ENCODE measurements around the gene MDGA2. TPM values are rescaled to one million over a fixed set of nuclear protein-coding genes. Genes with fewer than 3 reads are reported as not detected.

Gene MDGA2
- total RNA-seq, 1 donor from 2014 or later = 2.4 TPM

DNA sequence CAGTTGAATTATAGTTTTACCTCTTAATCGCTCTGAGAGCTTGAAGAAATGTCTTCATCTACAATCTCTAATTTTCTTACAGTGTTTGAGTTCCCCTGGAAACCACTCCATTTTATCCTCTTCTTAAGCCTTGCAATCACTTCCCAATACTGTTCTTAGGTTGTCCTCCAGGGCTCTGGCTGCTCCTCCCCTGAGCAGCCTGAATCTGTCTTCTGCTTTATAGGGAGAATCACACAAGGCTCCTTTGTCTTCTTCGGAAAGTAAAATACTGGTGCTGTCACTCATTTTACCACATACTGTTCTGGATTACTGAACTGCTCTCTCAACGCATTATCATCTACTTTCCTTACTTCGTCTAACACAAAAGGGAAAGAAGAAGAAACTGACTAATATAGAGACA, 133.7 kb downstream of the MDGA2 start:
- Mint-ChIP-seq H3K27ac (ENCODE audit: unreplicated experiment) (peak overlapping the region; percentile 3), H3K9me3 (ENCODE audit: unreplicated experiment) (no peaks in the 10 kb centered on the region), H3K27me3 (ENCODE audit: low read depth, unreplicated experiment) (no peaks in the 10 kb centered on the region), H3K4me1 (ENCODE audit: low read depth, unreplicated experiment) (peaks cover 3% of the 10 kb centered on the region), H3K36me3 (ENCODE audit: low read depth, unreplicated experiment) (no peaks in the 10 kb centered on the region), H3K4me3 (ENCODE audit: unreplicated experiment) (no peak overlapping the region)
- H2AFZ ChIP-seq (ENCODE audit: low read depth, low read length) = no peak overlapping the region
- H3K4me2 ChIP-seq (ENCODE audit: low read length) = no peak overlapping the region
- no peaks in the 10 kb centered on the region for H3K79me2 ChIP-seq (ENCODE audit: insufficient read depth, low read length)
- no peaks in the 10 kb centered on the region for H3K4me1 ChIP-seq (ENCODE audit: insufficient read depth, low read length)
- DNase-seq (ENCODE audit: low read depth) (no peak), FAIRE-seq (no peak)
- no peak overlapping the region for H3K27ac ChIP-seq (ENCODE audit: low read depth, low read length)
- H3K36me3 ChIP-seq (ENCODE audit: insufficient read depth, low read length) = no peaks in the 10 kb centered on the region
- no peaks in the 10 kb centered on the region for H3K9me3 ChIP-seq (ENCODE audit: insufficient read depth, low read depth, low read length)
- TF ChIP-seq, protein P1, sequence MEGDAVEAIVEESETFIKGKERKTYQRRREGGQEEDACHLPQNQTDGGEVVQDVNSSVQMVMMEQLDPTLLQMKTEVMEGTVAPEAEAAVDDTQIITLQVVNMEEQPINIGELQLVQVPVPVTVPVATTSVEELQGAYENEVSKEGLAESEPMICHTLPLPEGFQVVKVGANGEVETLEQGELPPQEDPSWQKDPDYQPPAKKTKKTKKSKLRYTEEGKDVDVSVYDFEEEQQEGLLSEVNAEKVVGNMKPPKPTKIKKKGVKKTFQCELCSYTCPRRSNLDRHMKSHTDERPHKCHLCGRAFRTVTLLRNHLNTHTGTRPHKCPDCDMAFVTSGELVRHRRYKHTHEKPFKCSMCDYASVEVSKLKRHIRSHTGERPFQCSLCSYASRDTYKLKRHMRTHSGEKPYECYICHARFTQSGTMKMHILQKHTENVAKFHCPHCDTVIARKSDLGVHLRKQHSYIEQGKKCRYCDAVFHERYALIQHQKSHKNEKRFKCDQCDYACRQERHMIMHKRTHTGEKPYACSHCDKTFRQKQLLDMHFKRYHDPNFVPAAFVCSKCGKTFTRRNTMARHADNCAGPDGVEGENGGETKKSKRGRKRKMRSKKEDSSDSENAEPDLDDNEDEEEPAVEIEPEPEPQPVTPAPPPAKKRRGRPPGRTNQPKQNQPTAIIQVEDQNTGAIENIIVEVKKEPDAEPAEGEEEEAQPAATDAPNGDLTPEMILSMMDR (IDR thresholded peaks at IDR 0.05; ENCODE audit: insufficient read depth, low read depth, low read length) = no peak
- no peak for TF ChIP-seq EZH2 (IDR thresholded peaks at IDR 0.05; ENCODE audit: insufficient read depth, low read length)
- H3K4me3 ChIP-seq (ENCODE audit: insufficient read depth, low read depth, low read length) = no peak overlapping the region
- no peaks in the 10 kb centered on the region for H3K27me3 ChIP-seq (ENCODE audit: insufficient read depth, low read length)
- no peaks in the 10 kb centered on the region for H4K20me1 ChIP-seq (ENCODE audit: insufficient read depth, low read length)
- H3K9ac ChIP-seq (ENCODE audit: low read length) = no peak overlapping the region

- Mint-ChIP-seq H3K36me3 (ENCODE audit: low read depth, unreplicated experiment) (no peaks in the 10 kb centered on the region), H3K4me3 (ENCODE audit: unreplicated experiment) (no peak overlapping the region), H3K9me3 (ENCODE audit: unreplicated experiment) (no peaks in the 10 kb centered on the region), H3K27ac (ENCODE audit: unreplicated experiment) (no peak overlapping the region), H3K27me3 (ENCODE audit: low read depth, unreplicated experiment) (no peaks in the 10 kb centered on the region), H3K4me1 (ENCODE audit: low read depth, unreplicated experiment) (peaks cover 3% of the 10 kb centered on the region)
- Histone ChIP-seq H3K79me2 (ENCODE audit: insufficient read depth, low read length) (no peaks in the 10 kb centered on the region), H2AFZ (ENCODE audit: low read depth, low read length) (no peak overlapping the region), H3K36me3 (ENCODE audit: insufficient read depth, low read length) (no peaks in the 10 kb centered on the region), H3K27ac (ENCODE audit: low read depth, low read length) (no peak overlapping the region), H3K4me1 (ENCODE audit: insufficient read depth, low read length) (no peaks in the 10 kb centered on the region), H4K20me1 (ENCODE audit: insufficient read depth, low read length) (no peaks in the 10 kb centered on the region), H3K27me3 (ENCODE audit: insufficient read depth, low read length) (no peaks in the 10 kb centered on the region), H3K9ac (ENCODE audit: low read length) (no peak overlapping the region), H3K9me3 (ENCODE audit: insufficient read depth, low read depth, low read length) (no peaks in the 10 kb centered on the region), H3K4me3 (ENCODE audit: insufficient read depth, low read depth, low read length) (no peak overlapping the region), H3K4me2 (ENCODE audit: low read length) (no peak overlapping the region)
- DNase-seq (ENCODE audit: low read depth) = no peak
- TF ChIP-seq, protein P1 (IDR thresholded peaks at IDR 0.05; ENCODE audit: insufficient read depth, low read depth, low read length) = peak; percentile 32
- no peak for TF ChIP-seq EZH2 (IDR thresholded peaks at IDR 0.05; ENCODE audit: insufficient read depth, low read length)
- no peak for FAIRE-seq
Observed at GRCh38 chr14:47539031-47539461, 136.4 kb downstream of the MDGA2 start.

GRCh38 chr14:47536341-47536740, 139.1 kb downstream of the MDGA2 start:
- H3K27ac ChIP-seq (ENCODE audit: low read depth, low read length) = no peak overlapping the region
- no peak overlapping the region for H3K9ac ChIP-seq (ENCODE audit: low read length)
- H2AFZ ChIP-seq (ENCODE audit: low read depth, low read length) = no peak overlapping the region
- DNase-seq (ENCODE audit: low read depth) (no peak), FAIRE-seq (no peak)
- H3K36me3 ChIP-seq (ENCODE audit: insufficient read depth, low read length) = no peaks in the 10 kb centered on the region
- Mint-ChIP-seq H3K27me3 (ENCODE audit: low read depth, unreplicated experiment) (no peaks in the 10 kb centered on the region), H3K27ac (ENCODE audit: unreplicated experiment) (no peak overlapping the region), H3K36me3 (ENCODE audit: low read depth, unreplicated experiment) (no peaks in the 10 kb centered on the region), H3K4me1 (ENCODE audit: low read depth, unreplicated experiment) (no peaks in the 10 kb centered on the region), H3K9me3 (ENCODE audit: unreplicated experiment) (no peaks in the 10 kb centered on the region), H3K4me3 (ENCODE audit: unreplicated experiment) (no peak overlapping the region)
- no peaks in the 10 kb centered on the region for H3K9me3 ChIP-seq (ENCODE audit: insufficient read depth, low read depth, low read length)
- no peak overlapping the region for H3K4me3 ChIP-seq (ENCODE audit: insufficient read depth, low read depth, low read length)
- TF ChIP-seq EZH2 (IDR thresholded peaks at IDR 0.05; ENCODE audit: insufficient read depth, low read length) = no peak
- TF ChIP-seq, protein P1 (IDR thresholded peaks at IDR 0.05; ENCODE audit: insufficient read depth, low read depth, low read length) = no peak
- H3K4me1 ChIP-seq (ENCODE audit: insufficient read depth, low read length) = no peaks in the 10 kb centered on the region
- no peaks in the 10 kb centered on the region for H3K27me3 ChIP-seq (ENCODE audit: insufficient read depth, low read length)
- H4K20me1 ChIP-seq (ENCODE audit: insufficient read depth, low read length) = no peaks in the 10 kb centered on the region
- no peaks in the 10 kb centered on the region for H3K79me2 ChIP-seq (ENCODE audit: insufficient read depth, low read length)
- H3K4me2 ChIP-seq (ENCODE audit: low read length) = no peak overlapping the region
